Left ventricle myocardium inferior (tissue), 1 donor: ENCODE results near the gene MPND. TPM values are rescaled to one million over a fixed set of nuclear protein-coding genes. Genes with fewer than 3 reads are reported as not detected.

Experiments used
- DNase-seq: peaks from one replicate; pipeline ENCODE4 v3.0.0-alpha.2; 2020
- H3K27ac ChIP-seq: fragments of 200-600 bp; replicated peaks from 2 replicates; pipeline ENCODE4 v1.8.0; 2021
- H3K27me3 ChIP-seq: fragments of 200-600 bp; 2 replicates; pipeline ENCODE4 v1.8.0; 2021; ENCODE audit warnings: low read depth
- H3K36me3 ChIP-seq: fragments of 200-600 bp; 2 replicates; pipeline ENCODE4 v1.8.0; 2021
- H3K4me1 ChIP-seq: fragments of 200-600 bp; 2 replicates; pipeline ENCODE4 v1.8.0; 2021
- H3K4me3 ChIP-seq: fragments of 200-600 bp; 2 replicates; pipeline ENCODE4 v1.8.0; 2021; ENCODE audit warnings: mild to moderate bottlenecking, moderate library complexity
- H3K9me3 ChIP-seq: fragments of 200-600 bp; replicated peaks from 2 replicates; pipeline ENCODE4 v1.8.0; 2021
- intact Hi-C: fragments of 100-400 bp; cut with micrococcal nuclease; formaldehyde crosslinking; loops from one replicate; pipeline ENCODE4 v1.11.0; 2022
- total RNA-seq: library from RNA; stranded (reverse); fragmentation: NEBNext Ultra II Directional; extraction: Animal tissue kit (Norgen Biotek cat#: 25700); gene quantifications from one replicate; pipeline ENCODE4 v1.2.1, GENCODE V29; 2021
- TF ChIP-seq, protein P1 (sequence below): fragments of 200-600 bp; IDR thresholded peaks from 2 replicates; pipeline ENCODE4 v1.8.0; 2021; ENCODE audit warnings: antibody characterized with exemption, mild to moderate bottlenecking, borderline replicate concordance
- donor health status: DM: no; HTN: yes; CAD: no; lungs with severe emphysema.

Gene MPND
- total RNA-seq, 1 donor from 2014 or later: 19.2 TPM

DNA sequence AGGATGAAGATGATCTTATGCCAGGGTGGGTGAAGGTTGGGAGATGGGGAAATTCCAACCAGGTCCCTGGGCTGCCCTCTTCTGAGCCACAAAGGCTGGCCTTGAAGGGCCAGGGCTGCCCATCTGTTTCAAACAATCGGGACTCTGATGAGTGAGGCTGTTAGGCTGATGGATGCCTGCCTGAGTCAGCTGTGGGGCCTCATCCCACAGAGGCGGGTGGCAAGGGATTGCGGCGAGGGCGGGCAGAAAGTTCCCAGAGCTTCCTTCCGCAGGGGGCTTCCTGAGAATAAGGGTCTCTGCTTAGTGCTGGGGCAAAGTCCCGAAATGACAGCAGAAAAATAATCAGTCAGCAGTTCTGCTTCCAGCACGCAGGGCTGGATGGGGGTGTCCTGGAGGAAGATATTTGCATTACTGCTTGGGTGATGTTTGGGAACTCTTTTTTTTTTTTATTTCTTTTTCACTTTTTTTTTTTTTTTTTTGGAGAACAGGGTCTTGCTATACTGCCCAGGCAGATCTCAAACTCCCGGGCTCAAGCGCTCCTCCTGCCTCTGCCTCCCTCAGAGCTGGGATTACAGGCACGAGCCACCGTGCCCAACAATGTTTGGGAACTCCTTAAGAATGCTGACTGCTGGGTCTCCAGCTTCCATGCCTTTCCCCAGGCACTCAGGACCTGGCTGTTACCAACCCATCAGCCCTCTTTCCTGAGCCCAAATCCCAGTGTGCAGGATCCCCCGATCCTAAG, 42.9 kb downstream of the MPND start:
- no peak for DNase-seq
- H3K27ac ChIP-seq: no peak overlapping the region
- TF ChIP-seq, protein P1, sequence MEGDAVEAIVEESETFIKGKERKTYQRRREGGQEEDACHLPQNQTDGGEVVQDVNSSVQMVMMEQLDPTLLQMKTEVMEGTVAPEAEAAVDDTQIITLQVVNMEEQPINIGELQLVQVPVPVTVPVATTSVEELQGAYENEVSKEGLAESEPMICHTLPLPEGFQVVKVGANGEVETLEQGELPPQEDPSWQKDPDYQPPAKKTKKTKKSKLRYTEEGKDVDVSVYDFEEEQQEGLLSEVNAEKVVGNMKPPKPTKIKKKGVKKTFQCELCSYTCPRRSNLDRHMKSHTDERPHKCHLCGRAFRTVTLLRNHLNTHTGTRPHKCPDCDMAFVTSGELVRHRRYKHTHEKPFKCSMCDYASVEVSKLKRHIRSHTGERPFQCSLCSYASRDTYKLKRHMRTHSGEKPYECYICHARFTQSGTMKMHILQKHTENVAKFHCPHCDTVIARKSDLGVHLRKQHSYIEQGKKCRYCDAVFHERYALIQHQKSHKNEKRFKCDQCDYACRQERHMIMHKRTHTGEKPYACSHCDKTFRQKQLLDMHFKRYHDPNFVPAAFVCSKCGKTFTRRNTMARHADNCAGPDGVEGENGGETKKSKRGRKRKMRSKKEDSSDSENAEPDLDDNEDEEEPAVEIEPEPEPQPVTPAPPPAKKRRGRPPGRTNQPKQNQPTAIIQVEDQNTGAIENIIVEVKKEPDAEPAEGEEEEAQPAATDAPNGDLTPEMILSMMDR: no peak
- no peak overlapping the region for H3K4me3 ChIP-seq
- no peaks in the 10 kb centered on the region for H3K9me3 ChIP-seq
- no peaks in the 10 kb centered on the region for H3K27me3 ChIP-seq
- H3K4me1 ChIP-seq: peaks cover 43% of the 10 kb centered on the region
- H3K36me3 ChIP-seq: peaks cover 23% of the 10 kb centered on the region
- intact Hi-C loops: no loop called here

DNA sequence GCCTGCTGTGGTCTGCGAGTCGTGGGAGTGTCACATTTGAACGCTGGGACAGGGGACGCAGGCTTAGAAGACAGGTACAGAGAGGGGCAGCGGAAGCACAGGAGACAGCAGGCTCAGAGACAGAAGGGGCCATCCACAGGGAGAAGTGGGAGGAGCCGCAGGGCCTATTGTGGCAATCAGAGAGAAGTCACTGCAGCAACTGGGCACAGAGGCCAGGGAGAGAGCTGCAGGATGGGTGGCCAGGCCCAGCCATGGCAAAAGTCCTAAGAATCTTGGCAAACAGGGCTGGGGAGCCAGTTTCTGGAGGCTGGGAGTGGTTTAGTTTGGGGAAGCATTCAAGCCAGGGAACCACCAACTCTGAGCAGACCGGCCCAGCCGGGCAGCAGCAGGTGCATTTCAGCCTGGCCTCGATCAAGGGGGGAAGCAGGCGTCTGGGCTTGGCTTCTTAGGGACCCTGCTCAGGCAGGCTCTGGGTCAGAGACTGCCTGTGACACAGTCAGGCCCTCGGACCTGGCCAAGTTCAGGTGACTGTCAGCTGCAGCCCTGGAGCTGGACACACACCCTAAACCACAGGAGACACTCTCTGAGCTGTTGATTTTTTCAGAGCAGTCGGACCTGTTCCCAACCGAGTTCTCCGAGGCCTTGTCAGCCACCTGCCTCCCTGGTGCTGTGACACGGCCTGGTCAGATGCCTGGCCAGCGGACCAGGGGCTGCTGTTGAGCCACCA, 45.1 kb downstream of the MPND start:
- DNase-seq: peak; percentile 35
- intact Hi-C loops: no loop called here
- Histone ChIP-seq H3K36me3 (peaks cover 23% of the 10 kb centered on the region), H3K27me3 (no peaks in the 10 kb centered on the region), H3K4me3 (no peak overlapping the region), H3K4me1 (peaks cover 61% of the 10 kb centered on the region), H3K27ac (peak overlapping the region; percentile 86), H3K9me3 (no peaks in the 10 kb centered on the region)
- TF ChIP-seq, protein P1: no peak

DNA sequence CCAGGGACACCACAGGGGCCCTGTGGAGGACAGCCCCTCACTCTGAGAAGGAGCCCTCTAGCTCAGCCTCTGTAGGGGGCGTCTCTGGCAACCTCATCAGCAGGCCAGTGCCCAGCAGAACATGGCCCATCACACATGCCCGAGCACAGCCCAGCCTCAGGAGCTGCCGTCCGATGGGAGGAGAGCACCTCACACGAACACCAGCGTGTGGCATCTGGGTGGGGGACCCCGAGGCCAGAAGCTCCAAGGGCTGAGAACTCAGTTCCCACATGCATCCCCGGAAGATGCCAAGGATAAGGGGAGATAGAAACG, 45.7 kb downstream of the MPND start:
- Histone ChIP-seq H3K36me3 (peaks cover 23% of the 10 kb centered on the region), H3K27me3 (no peaks in the 10 kb centered on the region), H3K9me3 (no peaks in the 10 kb centered on the region), H3K27ac (peak overlapping the region; percentile 86), H3K4me1 (peaks cover 66% of the 10 kb centered on the region), H3K4me3 (no peak overlapping the region)
- DNase-seq: no peak
- intact Hi-C loops: no loop called here
- TF ChIP-seq, protein P1: no peak

DNA sequence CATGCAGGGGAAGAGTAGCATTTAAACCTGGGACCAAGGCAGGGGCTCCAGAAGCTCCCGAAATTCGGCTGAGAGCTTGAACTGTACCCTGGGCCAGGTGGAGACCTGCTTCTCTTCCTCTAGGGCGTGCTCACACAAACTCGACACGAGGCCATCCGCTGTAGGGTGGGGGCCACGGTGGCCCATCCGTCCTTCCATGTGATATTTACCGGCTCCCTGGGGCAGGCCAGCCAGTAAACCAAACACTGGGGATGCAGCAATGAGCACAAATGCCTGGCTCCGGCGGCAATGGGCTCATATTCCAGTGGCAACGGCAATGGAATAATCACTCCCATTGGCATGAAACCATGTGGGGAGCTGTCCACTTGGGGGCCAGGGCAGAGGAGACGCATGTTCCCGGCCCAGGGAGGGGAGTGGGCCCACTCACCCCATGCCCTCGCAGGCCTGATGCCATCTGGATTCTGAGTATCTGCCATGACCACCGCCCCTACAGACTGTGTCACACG, 46.2 kb downstream of the MPND start:
- Histone ChIP-seq H3K27me3 (no peaks in the 10 kb centered on the region), H3K4me3 (peak overlapping the region; percentile 41), H3K4me1 (peaks cover 72% of the 10 kb centered on the region), H3K27ac (peak overlapping the region; percentile 86), H3K9me3 (no peaks in the 10 kb centered on the region), H3K36me3 (peaks cover 17% of the 10 kb centered on the region)
- TF ChIP-seq, protein P1: no peak
- intact Hi-C loops: no loop called here
- DNase-seq: no peak

DNA sequence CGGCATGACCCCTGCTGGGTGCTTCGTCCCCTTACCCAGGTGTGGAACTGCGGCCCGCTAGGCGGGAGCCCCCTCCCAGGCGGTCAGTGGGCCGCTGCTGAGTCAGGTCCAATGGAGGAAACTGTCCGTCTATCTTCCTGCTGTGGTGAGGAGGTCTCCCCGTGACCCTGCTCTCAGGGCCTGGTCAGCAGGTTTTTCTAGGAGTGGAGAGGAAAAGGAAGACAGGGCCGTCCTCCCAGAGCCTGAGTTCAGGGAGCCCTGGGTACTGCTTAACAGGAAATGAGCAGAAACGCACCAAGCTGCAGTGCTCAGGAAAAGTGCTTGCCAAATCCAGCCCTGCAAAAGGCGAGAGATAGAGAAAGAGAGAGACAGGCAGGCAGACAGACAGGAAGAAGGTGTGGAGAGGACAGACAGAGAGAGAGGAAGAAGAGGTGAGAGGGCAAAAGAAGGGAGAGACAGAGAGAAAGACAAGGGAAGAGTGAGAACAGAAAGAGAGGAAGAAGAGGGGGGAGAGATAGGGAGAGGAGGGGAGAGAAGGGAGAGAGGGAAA, 46.7 kb downstream of the MPND start:
- Histone ChIP-seq H3K27me3 (no peaks in the 10 kb centered on the region), H3K36me3 (peaks cover 14% of the 10 kb centered on the region), H3K9me3 (no peaks in the 10 kb centered on the region), H3K4me3 (peak overlapping the region; percentile 41), H3K4me1 (peaks cover 77% of the 10 kb centered on the region), H3K27ac (peak overlapping the region; percentile 86)
- TF ChIP-seq, protein P1: no peak
- intact Hi-C loops: no loop called here
- DNase-seq: peak; percentile 55
